GM18907 (cell line): ENCODE data around the gene ABCA12.
"Not testable (repeated sequence)": the region's sequence is repeated elsewhere in the genome, so short reads cannot be mapped to it uniquely, and the experiment has no call there.

ENCODE experiments used
- ATAC-seq: cut with Tn5 transposase; IDR thresholded peaks from one replicate; pipeline ENCODE4 v1.9.1; 2021; ENCODE audit warnings: mild to moderate bottlenecking, moderate library complexity; ENCODE audit not compliant: unreplicated experiment

The ABCA12 gene, protein sequence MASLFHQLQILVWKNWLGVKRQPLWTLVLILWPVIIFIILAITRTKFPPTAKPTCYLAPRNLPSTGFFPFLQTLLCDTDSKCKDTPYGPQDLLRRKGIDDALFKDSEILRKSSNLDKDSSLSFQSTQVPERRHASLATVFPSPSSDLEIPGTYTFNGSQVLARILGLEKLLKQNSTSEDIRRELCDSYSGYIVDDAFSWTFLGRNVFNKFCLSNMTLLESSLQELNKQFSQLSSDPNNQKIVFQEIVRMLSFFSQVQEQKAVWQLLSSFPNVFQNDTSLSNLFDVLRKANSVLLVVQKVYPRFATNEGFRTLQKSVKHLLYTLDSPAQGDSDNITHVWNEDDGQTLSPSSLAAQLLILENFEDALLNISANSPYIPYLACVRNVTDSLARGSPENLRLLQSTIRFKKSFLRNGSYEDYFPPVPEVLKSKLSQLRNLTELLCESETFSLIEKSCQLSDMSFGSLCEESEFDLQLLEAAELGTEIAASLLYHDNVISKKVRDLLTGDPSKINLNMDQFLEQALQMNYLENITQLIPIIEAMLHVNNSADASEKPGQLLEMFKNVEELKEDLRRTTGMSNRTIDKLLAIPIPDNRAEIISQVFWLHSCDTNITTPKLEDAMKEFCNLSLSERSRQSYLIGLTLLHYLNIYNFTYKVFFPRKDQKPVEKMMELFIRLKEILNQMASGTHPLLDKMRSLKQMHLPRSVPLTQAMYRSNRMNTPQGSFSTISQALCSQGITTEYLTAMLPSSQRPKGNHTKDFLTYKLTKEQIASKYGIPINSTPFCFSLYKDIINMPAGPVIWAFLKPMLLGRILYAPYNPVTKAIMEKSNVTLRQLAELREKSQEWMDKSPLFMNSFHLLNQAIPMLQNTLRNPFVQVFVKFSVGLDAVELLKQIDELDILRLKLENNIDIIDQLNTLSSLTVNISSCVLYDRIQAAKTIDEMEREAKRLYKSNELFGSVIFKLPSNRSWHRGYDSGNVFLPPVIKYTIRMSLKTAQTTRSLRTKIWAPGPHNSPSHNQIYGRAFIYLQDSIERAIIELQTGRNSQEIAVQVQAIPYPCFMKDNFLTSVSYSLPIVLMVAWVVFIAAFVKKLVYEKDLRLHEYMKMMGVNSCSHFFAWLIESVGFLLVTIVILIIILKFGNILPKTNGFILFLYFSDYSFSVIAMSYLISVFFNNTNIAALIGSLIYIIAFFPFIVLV (N-terminal part only)

DNA sequence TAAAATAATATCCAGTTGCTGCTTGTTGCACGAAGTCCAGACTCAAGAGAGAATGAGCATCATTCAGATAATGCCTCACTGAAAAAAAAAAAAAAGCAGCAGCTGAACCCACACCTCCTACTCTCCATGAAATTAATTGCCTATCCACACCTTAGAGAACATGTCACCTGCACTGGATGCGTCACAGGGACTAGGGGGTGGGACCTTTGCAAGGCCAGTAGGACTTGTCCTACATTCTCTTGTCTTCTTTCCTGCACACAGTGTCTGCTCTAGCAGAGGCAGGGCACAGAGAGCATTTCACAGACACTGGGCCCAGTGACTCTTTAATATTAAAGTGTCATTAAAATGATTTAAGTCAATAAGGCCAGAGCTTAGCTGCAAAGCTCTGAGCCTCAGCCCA lies at the start of gene ABCA12:
TSS of gene ABCA12 (minus strand) at position 148 of the 400 bp plus-strand sequence. CDS start 418 bp downstream, outside the sequence.
- ATAC-seq: no peak

DNA sequence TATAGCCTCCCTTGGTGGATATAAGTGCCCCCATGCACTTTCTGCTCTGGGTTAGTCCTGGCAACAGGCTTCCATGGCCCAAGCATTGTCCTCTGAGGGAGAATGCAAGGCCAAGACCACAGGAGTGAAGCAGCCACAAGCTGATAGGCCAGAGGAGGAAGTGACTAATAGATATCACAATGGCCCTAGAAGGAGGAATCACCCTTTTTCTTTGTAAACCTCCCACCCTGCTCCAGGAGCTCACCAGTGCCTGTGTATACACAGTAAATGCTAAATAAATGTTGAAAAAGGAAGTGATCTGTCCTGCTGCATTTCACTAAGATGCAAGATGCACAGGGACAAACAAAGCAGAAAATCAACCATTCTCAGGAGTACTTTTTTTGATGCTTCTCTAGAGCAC lies 49.7 kb upstream of the ABCA12 start:
- ATAC-seq: no peak

DNA sequence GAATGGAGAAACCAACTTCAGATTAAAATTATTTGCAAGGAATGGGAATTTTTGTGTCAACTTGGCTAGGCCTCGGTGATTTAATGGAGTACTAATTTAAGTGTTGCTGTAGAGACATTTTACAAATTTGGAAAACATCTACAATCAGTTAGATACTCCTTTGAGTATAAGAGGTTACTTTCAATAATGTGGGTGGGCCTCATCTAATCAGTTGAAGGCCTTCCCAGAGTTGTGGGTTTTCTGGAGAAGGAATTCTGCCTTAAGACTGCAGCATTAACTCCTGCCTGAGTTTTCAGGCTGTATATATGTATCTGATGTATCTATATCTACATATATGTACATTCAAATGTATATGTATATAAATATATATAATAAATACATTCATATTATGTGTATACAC lies 47.6 kb upstream of the ABCA12 start:
- no peak for ATAC-seq

DNA sequence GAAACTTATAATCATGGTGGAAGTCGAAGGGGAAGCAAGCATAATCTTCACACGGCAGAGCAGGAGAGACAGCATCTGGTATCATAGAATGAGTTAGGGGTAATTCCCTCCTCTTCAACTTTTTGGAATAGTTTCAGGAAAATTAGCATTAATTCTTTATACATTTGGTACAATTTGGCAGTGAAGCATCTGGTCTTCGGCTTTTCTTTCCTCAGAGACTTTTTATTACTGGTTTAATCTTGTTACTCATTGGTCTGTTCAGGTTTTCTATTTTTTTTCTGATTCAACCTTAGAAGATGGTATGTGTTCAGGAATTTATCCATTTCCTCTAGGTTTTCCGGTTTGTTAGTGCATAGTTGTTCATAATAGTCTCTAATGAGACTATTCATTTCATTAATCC lies 39.7 kb upstream of the ABCA12 start:
- ATAC-seq: no peak

DNA sequence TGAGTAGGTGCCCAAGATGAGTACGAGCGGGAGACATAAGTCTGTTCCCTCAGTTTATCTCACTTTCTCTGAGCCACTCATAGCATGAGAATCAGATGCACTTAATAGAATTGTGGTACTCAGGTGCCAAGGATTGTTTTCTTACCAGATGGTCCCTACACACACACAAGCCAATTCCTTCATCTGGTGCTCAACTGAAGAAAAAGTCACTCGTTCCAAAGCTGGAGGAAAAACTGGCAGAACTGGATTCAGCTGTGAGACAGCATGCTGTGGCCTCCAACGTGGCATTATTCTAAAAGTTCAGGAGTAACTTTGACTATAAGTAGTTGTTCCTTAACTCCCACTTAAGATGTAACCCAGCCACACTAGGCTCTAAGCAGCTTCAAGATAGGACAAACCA lies 33.4 kb upstream of the ABCA12 start:
- ATAC-seq: no peak

DNA sequence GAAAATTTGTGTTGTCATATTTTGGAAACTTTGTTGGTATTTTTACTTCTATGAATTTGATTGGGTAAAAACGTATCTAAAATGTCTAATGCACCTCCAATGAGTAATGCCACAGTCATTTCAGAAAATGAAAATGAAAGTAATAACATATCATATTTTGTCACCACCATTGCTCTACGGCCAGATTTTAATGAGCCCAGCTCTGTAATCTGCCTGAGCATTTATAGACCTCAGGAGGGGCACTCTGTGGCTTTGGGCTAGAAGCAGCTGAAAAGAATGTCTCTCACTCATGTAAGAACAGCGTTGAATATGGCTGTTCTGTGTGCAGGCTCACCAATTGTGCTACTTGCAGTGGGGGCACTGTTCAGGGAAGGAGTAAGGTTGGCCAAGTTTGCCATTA lies 32.7 kb upstream of the ABCA12 start:
- peak; percentile 87 for ATAC-seq

DNA sequence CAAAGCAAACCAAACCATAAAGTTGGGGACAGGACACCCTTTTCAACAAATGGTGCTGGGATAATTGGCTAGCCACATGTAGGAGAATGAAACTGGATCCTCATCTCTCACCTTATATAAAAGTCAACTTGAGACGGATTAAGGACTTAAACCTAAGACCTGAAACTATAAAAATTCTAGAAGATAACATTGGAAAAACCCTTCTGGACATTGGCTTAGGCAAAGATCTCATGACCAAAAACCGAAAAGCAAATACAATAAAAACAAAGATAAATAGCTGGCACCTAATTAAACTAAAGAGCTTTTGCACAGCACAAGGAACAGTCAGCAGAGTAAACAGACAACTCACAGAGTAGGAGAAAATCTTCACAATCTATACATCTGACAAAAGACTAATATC lies 28.1 kb upstream of the ABCA12 start:
- not testable (repeated sequence) for ATAC-seq

DNA sequence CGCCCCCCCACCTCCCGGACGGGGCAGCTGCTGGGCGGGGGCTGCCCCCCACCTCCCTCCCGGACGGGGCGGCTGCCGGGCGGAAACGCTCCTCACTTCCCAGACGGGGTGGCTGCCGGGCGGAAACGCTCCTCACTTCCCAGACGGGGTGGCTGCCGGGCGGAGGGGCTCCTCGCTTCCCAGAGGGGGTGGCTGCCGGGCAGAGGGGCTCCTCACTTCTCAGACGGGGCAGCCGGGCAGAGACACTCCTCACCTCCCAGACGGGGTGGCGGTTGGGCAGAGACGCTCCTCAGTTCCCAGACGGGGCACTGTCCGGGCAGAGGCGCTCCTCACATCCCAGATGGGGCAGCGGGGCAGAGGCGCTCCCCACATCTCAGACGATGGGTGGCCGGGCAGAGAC lies 24.9 kb upstream of the ABCA12 start:
- ATAC-seq: not testable (repeated sequence)

DNA sequence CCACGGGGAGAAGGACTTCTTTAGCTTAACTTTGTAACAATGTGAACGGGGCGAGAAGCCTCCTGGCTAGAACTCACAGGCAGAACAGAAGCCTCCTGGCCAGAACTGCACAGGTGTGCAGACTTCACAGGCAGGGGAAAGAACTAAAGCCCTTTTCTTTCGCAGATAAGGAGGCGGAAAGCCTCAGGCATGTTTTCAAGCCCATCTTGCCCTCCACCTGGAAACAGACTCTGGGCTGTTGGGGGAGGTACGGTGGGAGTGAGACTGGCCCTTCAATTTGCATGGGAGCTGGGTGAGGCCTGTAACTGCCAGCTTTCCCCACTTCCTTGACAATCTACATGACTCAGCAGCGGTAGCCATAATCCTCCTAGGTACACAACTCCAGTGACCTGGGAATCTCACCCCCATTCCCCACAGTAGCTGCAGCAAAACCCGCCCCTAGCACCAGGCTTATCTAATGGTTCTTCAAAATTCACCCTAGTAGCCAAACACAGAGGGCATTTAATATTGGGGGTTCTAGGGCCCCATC lies 22.9 kb upstream of the ABCA12 start:
- no peak for ATAC-seq

DNA sequence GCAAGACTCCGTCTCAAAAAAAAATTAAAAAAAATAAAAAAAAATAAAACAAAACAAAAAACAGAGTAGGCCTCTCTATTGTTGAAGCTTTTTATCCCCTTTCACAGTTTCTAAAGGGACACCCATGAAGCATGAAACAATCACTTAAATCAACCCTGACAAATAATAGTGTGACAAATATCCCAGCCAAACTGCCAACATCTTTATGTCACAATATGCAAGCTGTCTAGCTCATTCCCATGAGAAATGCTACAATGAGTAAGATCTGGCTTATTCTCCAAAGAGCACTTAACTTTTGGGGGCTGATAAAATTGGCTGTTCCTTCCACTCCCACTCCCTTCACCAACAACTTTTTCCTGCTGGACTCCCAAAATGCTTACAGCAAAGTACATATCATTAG lies 21.7 kb upstream of the ABCA12 start:
- ATAC-seq: no peak

DNA sequence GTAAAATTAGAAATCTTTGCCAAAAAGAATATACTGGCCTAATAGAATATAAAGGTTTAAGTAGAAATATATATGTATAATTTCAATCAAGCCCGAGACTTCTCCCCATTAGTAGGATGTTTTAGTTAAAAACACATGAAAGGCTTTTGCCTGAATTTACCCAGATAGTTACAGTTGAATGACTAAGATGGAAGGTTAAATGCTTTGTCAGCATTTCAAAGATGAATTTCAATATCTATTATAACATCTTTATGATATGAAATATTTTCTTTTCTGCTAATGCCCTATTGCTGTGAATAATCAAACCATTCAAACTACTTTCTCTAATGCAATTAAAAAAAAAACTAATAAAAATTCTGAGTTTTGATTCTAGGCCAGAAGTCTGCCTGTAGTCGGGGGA lies 18.0 kb upstream of the ABCA12 start:
- ATAC-seq: no peak

DNA sequence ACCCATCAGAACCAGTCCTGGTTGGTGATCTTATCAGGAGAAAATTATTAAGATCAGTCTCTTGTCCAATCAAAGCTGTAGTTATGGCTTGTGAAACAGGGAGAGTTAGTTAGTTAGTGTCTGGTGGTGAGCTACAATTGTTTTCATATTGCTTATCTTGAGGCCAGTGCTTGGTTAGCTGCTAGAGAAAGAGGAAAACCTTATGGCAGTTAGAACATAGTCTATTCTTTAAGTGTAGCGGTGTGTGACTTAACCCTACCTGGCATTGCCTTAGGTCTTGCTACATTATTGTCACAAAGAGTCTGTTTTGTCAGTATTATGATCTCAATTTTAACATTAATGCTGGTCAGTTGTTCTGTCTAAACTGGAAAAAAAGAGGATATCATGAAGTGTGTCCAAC lies 11.5 kb upstream of the ABCA12 start:
- no peak for ATAC-seq

DNA sequence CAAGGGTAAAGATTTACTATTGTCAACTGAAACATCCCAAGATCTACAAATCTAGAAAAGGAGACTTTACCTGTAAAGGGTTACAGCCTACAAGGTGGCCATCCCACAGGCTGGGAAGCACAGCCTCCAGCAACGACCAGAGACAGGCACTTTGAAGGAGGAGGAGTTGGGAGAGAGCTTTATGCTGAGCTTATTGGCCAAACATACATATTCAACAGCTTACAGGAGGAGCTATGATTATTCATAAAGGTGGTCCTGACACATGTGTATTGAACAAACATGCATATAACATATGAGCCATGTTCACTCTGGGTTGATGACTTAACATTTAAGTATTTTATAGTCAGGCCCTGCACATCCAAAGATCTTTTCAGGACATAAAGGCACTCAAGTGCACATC lies 11.1 kb upstream of the ABCA12 start:
- no peak for ATAC-seq

DNA sequence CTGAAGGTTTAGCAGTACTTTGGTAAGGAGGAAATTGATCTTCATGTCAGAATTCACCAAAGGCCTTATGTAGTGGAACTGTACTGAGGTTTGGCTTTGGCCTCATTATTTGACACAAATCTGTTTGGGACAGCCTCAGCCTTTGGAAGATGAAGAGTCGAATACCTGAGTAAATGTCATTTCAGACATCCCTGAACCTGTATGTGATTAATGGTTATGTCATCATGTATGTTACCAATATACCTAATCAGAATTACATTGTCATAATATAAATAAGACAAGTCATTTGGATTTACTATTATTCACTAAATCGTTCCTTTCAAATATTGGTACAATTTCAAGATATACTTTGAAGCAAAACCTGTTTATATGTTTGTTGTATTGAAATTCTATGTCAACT lies 10.6 kb upstream of the ABCA12 start:
- ATAC-seq: no peak

DNA sequence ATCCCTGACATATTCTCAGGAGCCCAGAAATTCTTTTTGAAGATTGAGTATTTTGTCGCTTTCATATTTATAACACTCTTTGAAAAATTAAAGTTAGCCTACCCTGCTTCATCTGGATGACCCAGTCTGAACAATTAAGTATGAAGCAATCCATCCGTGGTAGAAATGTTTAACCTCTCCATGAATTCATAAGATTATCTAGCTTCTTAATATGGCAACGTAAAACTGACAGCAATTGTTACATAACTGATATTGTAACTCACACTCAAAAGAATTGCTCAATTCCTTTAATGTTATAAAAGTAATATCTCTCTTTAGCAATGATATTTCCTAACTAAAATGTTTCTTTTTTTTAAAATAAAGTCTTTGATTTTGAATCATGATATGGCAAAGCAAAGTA lies 7.2 kb upstream of the ABCA12 start:
- ATAC-seq: no peak

DNA sequence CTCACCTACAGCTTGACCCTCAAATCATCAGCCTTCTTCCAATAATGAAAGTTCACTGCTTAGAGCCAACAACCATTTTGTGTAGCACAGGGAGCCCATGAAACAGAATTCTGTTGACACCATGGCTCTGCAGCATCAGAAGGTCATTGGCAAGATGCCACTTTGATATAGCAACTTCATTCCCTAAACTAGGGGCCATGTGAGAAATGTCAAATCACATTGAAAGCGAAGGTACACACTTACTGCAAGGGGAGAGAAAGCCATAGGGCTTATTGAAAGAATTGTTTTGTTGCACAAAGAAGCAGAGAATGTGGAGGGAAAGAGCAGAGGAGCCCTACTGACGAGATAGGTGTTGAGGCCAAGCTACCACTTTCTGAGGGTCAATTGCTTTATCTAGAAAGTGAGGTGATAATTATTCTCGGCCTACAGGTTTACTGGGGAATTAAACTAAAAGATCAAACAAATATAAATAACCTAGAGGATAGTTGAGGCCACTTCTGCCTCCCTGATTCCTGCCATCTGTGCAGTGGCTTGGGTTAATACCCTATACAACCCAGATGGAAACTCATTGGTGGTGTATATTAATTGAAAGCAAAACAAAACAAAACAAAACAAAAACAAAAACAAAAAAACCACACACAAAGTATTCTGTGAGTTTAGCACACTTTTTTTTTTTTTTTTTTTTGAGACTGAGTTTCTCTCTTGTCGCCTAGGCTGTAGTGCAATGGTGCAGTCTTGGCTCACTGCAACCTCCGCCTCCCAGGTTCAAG lies 5.9 kb upstream of the ABCA12 start:
- ATAC-seq: no peak

DNA sequence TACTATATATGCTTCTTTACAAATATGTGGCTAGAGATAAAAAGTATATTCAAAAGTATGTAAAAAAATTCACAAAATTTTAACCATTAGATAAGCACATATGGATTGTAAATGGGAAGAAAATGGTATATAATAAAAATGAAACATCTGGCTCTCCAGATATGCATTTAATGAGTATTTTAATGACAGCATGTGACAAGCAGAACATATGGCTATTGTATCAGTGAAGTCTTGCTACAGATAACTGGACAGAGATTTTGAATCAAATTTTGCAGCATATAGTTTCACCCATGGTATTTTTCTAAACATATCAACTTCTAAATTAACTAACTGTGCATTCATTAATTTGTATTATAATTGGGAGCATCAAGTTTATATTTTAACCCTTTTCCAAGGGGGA lies 5.0 kb upstream of the ABCA12 start:
- no peak for ATAC-seq

DNA sequence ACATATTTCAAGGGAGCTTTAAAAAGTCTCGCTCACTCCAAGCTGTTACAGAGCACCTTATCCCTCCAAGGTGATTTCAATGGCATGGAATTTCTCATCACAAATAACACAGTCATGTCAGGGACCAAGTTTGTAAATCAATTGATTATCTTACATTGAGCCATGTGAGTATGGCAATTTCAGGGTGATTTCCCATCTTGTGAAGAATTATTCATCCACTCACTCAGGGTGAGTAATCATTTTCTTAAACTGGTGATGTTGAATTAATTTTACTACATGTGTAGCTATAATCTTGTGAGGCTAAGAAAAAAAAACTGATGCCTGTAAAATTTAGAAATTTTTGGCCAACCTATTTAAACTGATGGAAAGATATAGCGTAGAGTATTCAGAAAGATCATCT lies 3.3 kb upstream of the ABCA12 start:
- ATAC-seq: no peak

DNA sequence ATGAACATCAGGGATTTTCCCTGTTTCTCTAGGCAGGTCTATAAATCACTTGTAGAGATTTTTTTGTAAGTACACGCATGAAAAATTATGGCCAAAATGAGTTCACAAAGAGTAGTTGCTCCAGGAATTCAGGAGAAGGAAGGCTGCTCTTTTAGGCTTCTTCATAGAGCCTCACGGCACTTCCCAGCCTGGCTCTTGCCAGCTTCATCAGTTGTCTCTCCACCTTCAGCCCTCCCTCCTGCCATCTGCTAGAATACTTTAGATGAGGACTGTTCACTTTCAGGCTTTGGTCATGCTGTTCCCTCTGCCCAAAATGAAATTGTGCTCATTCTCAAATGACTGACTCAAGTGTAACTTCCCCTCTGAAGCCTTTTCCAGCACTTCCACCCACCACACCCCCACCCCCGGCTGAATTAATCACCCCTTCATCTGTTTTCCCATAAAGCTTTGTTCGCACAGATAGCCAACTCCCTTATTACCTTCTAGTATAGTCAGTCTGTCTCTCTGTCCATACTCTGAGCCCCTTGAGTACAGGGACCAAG lies 1.8 kb upstream of the ABCA12 start:
- no peak for ATAC-seq

DNA sequence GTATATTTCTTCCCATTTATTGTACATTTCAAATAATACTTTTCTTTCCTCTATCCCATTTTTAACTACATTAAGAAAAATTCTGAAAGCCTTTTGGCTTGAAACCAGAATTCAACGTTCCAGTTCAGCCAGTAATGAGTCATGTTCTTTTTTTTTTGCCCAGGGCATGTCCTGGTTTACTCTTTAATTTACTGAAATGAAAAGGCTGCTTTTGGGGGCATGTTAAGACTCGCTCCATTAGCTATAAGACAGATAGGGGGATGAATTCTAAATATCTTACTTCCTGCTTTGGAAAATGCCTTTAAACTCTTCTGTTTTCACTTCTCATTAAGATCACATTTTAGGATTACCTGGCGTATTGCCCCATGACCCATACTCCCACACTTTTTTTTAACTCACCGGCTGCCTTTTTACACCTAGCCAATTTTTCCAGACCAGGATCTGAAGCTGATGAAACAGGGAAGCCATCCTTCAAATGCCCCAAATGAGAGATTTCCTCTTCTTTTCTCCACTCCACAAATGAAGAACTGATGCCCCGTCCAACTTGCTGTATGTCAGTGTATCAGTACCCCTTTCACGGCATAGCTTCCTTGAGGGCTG lies 585 bp downstream of the ABCA12 start:
- ATAC-seq: peak; percentile 40
